Esophagus squamous epithelium (tissue), 5 donors: ENCODE data around the gene TRERF1. TPM values are rescaled to one million over a fixed set of nuclear protein-coding genes. Genes with fewer than 3 reads are reported as not detected.

ENCODE experiments used
- DNase-seq: peaks from one replicate; lab custom pipeline; 2025; lab: John Stamatoyannopoulos, UW
- H3K27ac ChIP-seq, 4 donors: fragments of 200-600 bp; sonication (generic); one replicate each; pipeline ENCODE4 v1.5.1; 2016 to 2019; ENCODE audit warnings: mild to moderate bottlenecking in 1 of 4
- H3K27me3 ChIP-seq, 4 donors: fragments of 200-600 bp; sonication (generic); 1 replicate in 3 of 4; 2 replicates in 1 of 4; pipeline versions ENCODE4 v1.5.1 to v1.6.0; 2017 to 2021; ENCODE audit warnings: antibody characterized with exemption in 1 of 4
- H3K36me3 ChIP-seq, 3 donors: fragments of 200-600 bp; sonication (generic); one replicate each; pipeline ENCODE4 v1.5.1; 2016 to 2019
- H3K4me1 ChIP-seq, 3 donors: fragments of 200-600 bp; sonication (generic); one replicate each; pipeline ENCODE4 v1.5.1; 2017 to 2019
- H3K4me3 ChIP-seq, 4 donors: fragments of 200-600 bp; sonication (generic); 1 replicate in 3 of 4; 2 replicates in 1 of 4; pipeline ENCODE4 v1.5.1; 2016 to 2019; ENCODE audit warnings: mild to moderate bottlenecking in 2 of 4, moderate library complexity in 1 of 4
- H3K9me3 ChIP-seq, 3 donors: fragments of 200-600 bp; sonication (generic); one replicate each; pipeline ENCODE4 v1.5.1; 2016 to 2019
- CTCF ChIP-seq, 6 experiments: fragments of 450-650 bp in 4 of 6; fragments of 200-600 bp in 2 of 6; sonication (generic) in 2 of 6; IDR thresholded peaks; one replicate each; pipeline ENCODE4 v1.5.1; 2016 to 2019; ENCODE audit warnings: antibody characterized with exemption in 6 of 6, mild to moderate bottlenecking in 4 of 6, moderate library complexity in 4 of 6
- POLR2A ChIP-seq, 4 donors: fragments of 450-650 bp; IDR thresholded peaks; one replicate each; pipeline ENCODE4 v1.6.1; 2017; ENCODE audit warnings: antibody characterized with exemption in 4 of 4, mild to moderate bottlenecking in 4 of 4, moderate library complexity in 3 of 4
- WGBS, 2 donors: methylation state at CpG; one replicate each; pipeline ENCODE4 v1.1.5; 2018; 5-methylcytosine and 5-hydroxymethylcytosine counted together
- intact Hi-C: fragments of 100-400 bp; cut with DNase I; formaldehyde crosslinking; loops from one replicate; pipeline ENCODE4 v1.15.0; 2022
- total RNA-seq, 4 donors: library from RNA; depleted of rRNA; stranded (reverse); fragments of >200 nt; gene quantifications; one replicate each; pipeline ENCODE4 v1.1.0, GENCODE V29; 2016
- donor health status: DM: yes; HTN: yes; CAD: no.

The TRERF1 gene
- total RNA-seq, 4 donors from 2014 or later, result 5.5 to 13.8 (median 11.5) TPM

GRCh38 chr6:42345696-42346416 is 105.9 kb downstream of the TRERF1 start:
- peaks cover 0 to 48% (median 0%) of the 10 kb centered on the region in 3 donors for H3K4me1 ChIP-seq
- peaks cover 0 to 8% (median 0%) of the 10 kb centered on the region in 3 donors for H3K36me3 ChIP-seq
- TF ChIP-seq POLR2A (IDR thresholded peaks at IDR 0.05), result no peak
- TF ChIP-seq CTCF (IDR thresholded peaks at IDR 0.05), result no peak
- H3K9me3 ChIP-seq, result no peaks in the 10 kb centered on the region
- H3K27ac ChIP-seq, result no peak overlapping the region
- WGBS, 2 donors, result 77 to 82% methylated on average over 7 to 8 of the region's 8 CpGs
- intact Hi-C loops, result no loop called here
- H3K4me3 ChIP-seq, result no peak overlapping the region
- no peak for DNase-seq
- H3K27me3 ChIP-seq, result no peaks in the 10 kb centered on the region

- Histone ChIP-seq H3K36me3 (peaks cover 0 to 8% (median 0%) of the 10 kb centered on the region in 3 donors), H3K4me3 (no peak overlapping the region), H3K4me1 (peaks cover 0 to 52% (median 4%) of the 10 kb centered on the region in 3 donors), H3K9me3 (no peaks in the 10 kb centered on the region), H3K27ac (no peak overlapping the region), H3K27me3 (no peaks in the 10 kb centered on the region)
- no peak for TF ChIP-seq POLR2A (IDR thresholded peaks at IDR 0.05)
- 67 to 80% methylated on average over 1 of the region's 1 CpG for WGBS, 2 donors
- no peak for DNase-seq
- intact Hi-C loops, result no loop called here
Measured at GRCh38 chr6:42344756-42345155, 107.0 kb downstream of the TRERF1 start.

GRCh38 chr6:42341771-42342553 is 109.8 kb downstream of the TRERF1 start:
- Histone ChIP-seq H3K4me3 (no peak overlapping the region), H3K27ac (no peak overlapping the region), H3K36me3 (peaks cover 0 to 8% (median 0%) of the 10 kb centered on the region in 3 donors), H3K9me3 (no peaks in the 10 kb centered on the region), H3K27me3 (no peaks in the 10 kb centered on the region), H3K4me1 (peaks cover 6 to 48% (median 15%) of the 10 kb centered on the region in 3 donors)
- TF ChIP-seq POLR2A (IDR thresholded peaks at IDR 0.05), result no peak
- TF ChIP-seq CTCF (IDR thresholded peaks at IDR 0.05), result no peak
- no peak for DNase-seq
- intact Hi-C loops, result no loop called here
- WGBS, 2 donors, result 93 to 96% methylated on average over 3 of the region's 3 CpGs

GRCh38 chr6:42341221-42341620 is 110.5 kb downstream of the TRERF1 start:
- peaks cover 6 to 41% (median 15%) of the 10 kb centered on the region in 3 donors for H3K4me1 ChIP-seq
- intact Hi-C loops, result no loop called here
- no peaks in the 10 kb centered on the region for H3K27me3 ChIP-seq
- peaks cover 0 to 8% (median 0%) of the 10 kb centered on the region in 3 donors for H3K36me3 ChIP-seq
- no peak overlapping the region for H3K27ac ChIP-seq
- no peak for DNase-seq
- H3K4me3 ChIP-seq, result no peak overlapping the region
- no peaks in the 10 kb centered on the region for H3K9me3 ChIP-seq
- WGBS, 2 donors, result 87 to 98% methylated on average over 5 of the region's 5 CpGs
- TF ChIP-seq POLR2A (IDR thresholded peaks at IDR 0.05) (no peak), CTCF (IDR thresholded peaks at IDR 0.05) (no peak)

GRCh38 chr6:42340511-42340910 is 111.2 kb downstream of the TRERF1 start:
- WGBS, 2 donors, result 84 to 94% methylated on average over 6 of the region's 6 CpGs
- no peaks in the 10 kb centered on the region for H3K27me3 ChIP-seq
- peak overlapping the region in 1 of 4 donors; percentile 63 for H3K27ac ChIP-seq
- no peak overlapping the region for H3K4me3 ChIP-seq
- H3K4me1 ChIP-seq, result peaks cover 6 to 41% (median 15%) of the 10 kb centered on the region in 3 donors
- peaks cover 0 to 8% (median 0%) of the 10 kb centered on the region in 3 donors for H3K36me3 ChIP-seq
- H3K9me3 ChIP-seq, result no peaks in the 10 kb centered on the region
- no peak for TF ChIP-seq CTCF (IDR thresholded peaks at IDR 0.05)
- TF ChIP-seq POLR2A (IDR thresholded peaks at IDR 0.05), result no peak
- intact Hi-C loops, result no loop called here
- DNase-seq, result no peak
